ENCODE data around the gene PAGR1. TPM values are rescaled to one million over a fixed set of nuclear protein-coding genes. Genes with fewer than 3 reads are reported as not detected.

The PAGR1 gene
- total and polyA plus RNA-seq, 2 of the 13 experiments (the other 11 are each of a cell fraction or from before 2014, with no cell fraction given): 9.8 to 66.4 TPM

DNA sequence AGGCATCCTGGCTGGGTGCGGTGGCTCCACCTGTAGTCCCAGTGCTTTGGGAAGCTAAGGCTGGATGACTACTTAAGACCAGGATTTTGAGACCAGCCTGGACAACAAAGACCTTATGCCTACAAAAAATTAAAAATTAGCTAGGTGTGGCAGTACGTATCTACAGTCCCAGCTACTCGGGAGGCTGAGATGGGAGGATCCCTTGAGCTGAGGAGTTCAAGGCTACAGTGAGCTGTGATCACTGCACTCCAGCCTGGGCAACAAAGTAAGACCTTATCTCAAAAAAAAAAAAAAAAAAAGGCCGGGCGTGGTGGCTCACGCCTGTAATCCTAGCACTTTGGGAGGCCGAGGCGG, 10.4 kb downstream of the PAGR1 start:
- in situ Hi-C loops (cut with HindIII; ENCODE audit: extremely low pct_ligation_motif_present, low pct_unique_long_range_greater_than_20kb) (no loop called here), intact Hi-C loops (cut with micrococcal nuclease; ENCODE audit: unreplicated experiment) (loop anchor here (5.0 kb wide), 1 partner anchor 36 kb away; the partner anchor contains the start of gene CDIPT)
- H4K20me1 ChIP-seq (ENCODE audit: insufficient read depth, low read length): no peaks in the 10 kb centered on the region
- ATAC-seq (peak; percentile 1; the same call in 2 of the 3 replicates), DNase-seq (ENCODE audit: low spot score) (no peak), FAIRE-seq (peak; percentile 26)
- POLR2A ChIA-PET: interaction anchor here (0.7 to 6.6 kb wide), 14 partner anchors 7 to 152 kb away, joined by 3 to 145 read pairs (median 4); partner anchors contain the start of genes CDIPT, MAZ, MVP and PAGR1
- H2AFZ ChIP-seq (ENCODE audit: low read length): no peak overlapping the region
- H3K4me1 ChIP-seq (ENCODE audit: insufficient read depth, low read length): peaks cover 93% of the 10 kb centered on the region
- H3K9ac ChIP-seq (ENCODE audit: insufficient read depth, low read depth, low read length): peak overlapping the region; percentile 6; the same call in 1 of the 2 replicates
- no peaks in the 10 kb centered on the region for H3K36me3 ChIP-seq (replicated peaks in 1 of 2; ENCODE audit: control insufficient read depth in 1 of 2, insufficient read depth in 2 of 2, low read length in 2 of 2)
- H3K27me3 ChIP-seq (ENCODE audit: control insufficient read depth in 1 of 2, insufficient read depth in 2 of 2, low read length in 2 of 2): no peaks in the 10 kb centered on the region
- peak overlapping the region; percentile 38 for H3K4me2 ChIP-seq (ENCODE audit: low read depth, low read length)
- H3K79me2 ChIP-seq (ENCODE audit: insufficient read depth, low read length): peaks cover 7% of the 10 kb centered on the region
- BruUV-seq (replicated peaks): no TSS peak
- H3K9me3 ChIP-seq (ENCODE audit: low read length): no peaks in the 10 kb centered on the region
- 22% methylated on average over 8 of the region's 8 CpGs for WGBS (ENCODE audit: low lambda C conversion rate)
- CTCF ChIA-PET (ENCODE audit: low intra/inter-chr PET ratio, low total read pairs): no interaction called here
- no peak for TF ChIP-seq ZNF124 (CRISPR knock-in tag; IDR thresholded peaks at IDR 0.05)
- TF ChIP-seq, protein P1, sequence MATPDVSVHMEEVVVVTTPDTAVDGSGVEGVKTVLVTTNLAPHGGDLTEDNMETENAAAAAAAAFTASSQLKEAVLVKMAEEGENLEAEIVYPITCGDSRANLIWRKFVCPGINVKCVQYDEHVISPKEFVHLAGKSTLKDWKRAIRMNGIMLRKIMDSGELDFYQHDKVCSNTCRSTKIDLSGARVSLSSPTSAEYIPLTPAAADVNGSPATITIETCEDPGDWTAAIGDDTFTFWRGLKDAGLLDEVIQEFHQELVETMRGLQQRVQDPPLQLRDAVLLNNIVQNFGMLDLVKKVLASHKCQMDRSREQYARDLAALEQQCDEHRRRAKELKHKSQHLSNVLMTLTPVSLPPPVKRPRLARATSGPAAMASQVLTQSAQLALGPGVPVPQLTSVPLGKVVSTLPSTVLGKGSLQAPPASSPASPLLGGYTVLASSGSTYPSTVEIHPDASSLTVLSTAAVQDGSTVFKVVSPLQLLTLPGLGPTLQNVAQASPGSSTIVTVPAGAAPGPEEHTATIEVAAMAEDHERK (CRISPR knock-in tag; IDR thresholded peaks at IDR 0.05; ENCODE audit: low read depth): no peak
- 0 out of 2 replicates have a peak, but pooled peaks have one; percentile 36 for TF ChIP-seq ZNF788 (CRISPR knock-in tag; IDR thresholded peaks at IDR 0.05; ENCODE audit: borderline replicate concordance)
- no peak for TF ChIP-seq RFX3 (CRISPR knock-in tag; IDR thresholded peaks at IDR 0.05)
- peak; percentile 5 for TF ChIP-seq XRCC5 (optimal IDR thresholded peaks at IDR 0.05; ENCODE audit: low read length)
- no peak for TF ChIP-seq ZNF891 (CRISPR knock-in tag; IDR thresholded peaks at IDR 0.05)
- TF ChIP-seq ZNF547 (CRISPR knock-in tag; IDR thresholded peaks at IDR 0.05): 0 out of 2 replicates have a peak, but pooled peaks have one; percentile 12
- TF ChIP-seq ARNT2 (CRISPR knock-in tag; IDR thresholded peaks at IDR 0.05; ENCODE audit: low read depth): no peak
- 0 out of 2 replicates have a peak, but pooled peaks have one; percentile 2 for TF ChIP-seq KDM2A (CRISPR knock-in tag; IDR thresholded peaks at IDR 0.05; ENCODE audit: borderline replicate concordance, low read depth)
- no peak for TF ChIP-seq JUN (CRISPR knock-in tag; IDR thresholded peaks at IDR 0.05)
- no peak for TF ChIP-seq TBX2 (CRISPR knock-in tag; IDR thresholded peaks at IDR 0.05; ENCODE audit: borderline replicate concordance)
- no peak for TF ChIP-seq SMYD3 (CRISPR knock-in tag; IDR thresholded peaks at IDR 0.05)
- TF ChIP-seq, protein P2, sequence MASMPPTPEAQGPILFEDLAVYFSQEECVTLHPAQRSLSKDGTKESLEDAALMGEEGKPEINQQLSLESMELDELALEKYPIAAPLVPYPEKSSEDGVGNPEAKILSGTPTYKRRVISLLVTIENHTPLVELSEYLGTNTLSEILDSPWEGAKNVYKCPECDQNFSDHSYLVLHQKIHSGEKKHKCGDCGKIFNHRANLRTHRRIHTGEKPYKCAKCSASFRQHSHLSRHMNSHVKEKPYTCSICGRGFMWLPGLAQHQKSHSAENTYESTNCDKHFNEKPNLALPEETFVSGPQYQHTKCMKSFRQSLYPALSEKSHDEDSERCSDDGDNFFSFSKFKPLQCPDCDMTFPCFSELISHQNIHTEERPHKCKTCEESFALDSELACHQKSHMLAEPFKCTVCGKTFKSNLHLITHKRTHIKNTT (CRISPR knock-in tag; IDR thresholded peaks at IDR 0.05): no peak
- TF ChIP-seq ZNF121 (CRISPR knock-in tag; IDR thresholded peaks at IDR 0.05): 0 out of 2 replicates have a peak, but pooled peaks have one; percentile 46
- TF ChIP-seq CBX1 (IDR thresholded peaks at IDR 0.05; ENCODE audit: low read depth): peak; percentile 40
- peak; percentile 40; the same call in 1 of the 2 replicates for TF ChIP-seq ZNF263 (CRISPR knock-in tag; IDR thresholded peaks at IDR 0.05)
- TF ChIP-seq ZNF598 (CRISPR knock-in tag; IDR thresholded peaks at IDR 0.05; ENCODE audit: borderline replicate concordance): no peak
- no peak for TF ChIP-seq ZNF644 (CRISPR knock-in tag; IDR thresholded peaks at IDR 0.05; ENCODE audit: low read depth)
- TF ChIP-seq ZNF605 (CRISPR knock-in tag; IDR thresholded peaks at IDR 0.05): 0 out of 2 replicates have a peak, but pooled peaks have one; percentile 18
- peak overlapping the region; percentile 16 for H3K27ac ChIP-seq (ENCODE audit: extremely low read length, insufficient read depth, low read length)
- H3K4me3 ChIP-seq (replicated peaks in 1 of 3; ENCODE audit: insufficient read depth in 1 of 3, low read depth in 2 of 3, low read length in 3 of 3): no peak overlapping the region

Measured in HepG2 (cell line).